ENCODE data around the gene INSYN2A. TPM values are rescaled to one million over a fixed set of nuclear protein-coding genes. Genes with fewer than 3 reads are reported as not detected.

The INSYN2A gene
- total and polyA plus RNA-seq, 2 of the 13 experiments (the other 11 are each of a cell fraction or from before 2014, with no cell fraction given), result not detected

DNA sequence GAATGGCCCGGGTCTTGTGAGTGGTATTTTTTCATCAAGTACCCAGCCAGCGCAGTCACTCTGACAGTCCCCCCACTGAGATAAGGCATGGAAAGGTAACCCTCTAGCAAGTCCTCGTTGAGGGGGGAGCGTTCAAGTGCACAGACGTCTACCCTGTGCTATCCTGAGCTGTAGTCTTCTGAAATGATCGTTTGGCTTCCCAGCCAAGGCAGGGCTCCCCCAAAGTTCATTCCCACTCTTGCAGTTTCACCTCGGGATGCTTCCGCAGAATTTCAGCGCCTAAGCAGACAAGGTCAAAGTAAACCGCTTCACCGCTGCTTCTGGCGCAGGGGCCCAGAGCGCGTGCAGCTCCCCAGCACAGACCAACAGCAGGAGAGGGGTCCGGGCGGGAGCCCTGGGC lies 1.8 kb downstream of the INSYN2A start (continued):
- TF ChIP-seq HNRNPUL1 (IDR thresholded peaks at IDR 0.05; ENCODE audit: low read depth, low read length), result no peak
- TF ChIP-seq THYN1 (CRISPR knock-in tag; IDR thresholded peaks at IDR 0.05; ENCODE audit: borderline replicate concordance, low read depth), result no peak

DNA sequence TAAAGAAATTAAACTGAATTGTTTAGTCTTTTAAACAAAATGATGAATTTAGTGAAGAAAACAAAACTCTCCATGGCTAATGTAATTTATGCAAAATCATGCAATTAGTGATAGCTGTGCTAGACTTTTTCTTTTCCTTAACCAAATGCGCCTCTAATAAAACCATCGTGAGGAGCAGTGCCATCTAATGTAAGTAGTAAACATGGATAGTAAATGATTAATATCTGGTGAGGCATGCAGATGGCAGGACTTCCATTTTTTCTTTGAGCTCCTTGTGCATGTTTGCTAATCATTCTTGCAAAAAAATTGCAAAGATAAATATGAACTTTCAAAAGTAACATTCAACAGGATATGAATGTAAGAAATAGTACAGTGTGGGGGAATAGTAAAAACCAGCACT lies 2.3 kb downstream of the INSYN2A start:
- in situ Hi-C loops (cut with HindIII; ENCODE audit: extremely low pct_ligation_motif_present, low pct_unique_long_range_greater_than_20kb) (no loop called here), intact Hi-C loops (cut with micrococcal nuclease; ENCODE audit: unreplicated experiment) (no loop called here)
- Histone ChIP-seq H3K79me2 (ENCODE audit: insufficient read depth, low read length) (no peaks in the 10 kb centered on the region), H4K20me1 (ENCODE audit: insufficient read depth, low read length) (no peaks in the 10 kb centered on the region; the same call in 1 of the 2 replicates), H3K36me3 (replicated peaks in 1 of 2; ENCODE audit: control insufficient read depth in 1 of 2, insufficient read depth in 2 of 2, low read length in 2 of 2) (no peaks in the 10 kb centered on the region), H3K9me3 (ENCODE audit: low read length) (no peaks in the 10 kb centered on the region), H3K27me3 (ENCODE audit: control insufficient read depth in 1 of 2, insufficient read depth in 2 of 2, low read length in 2 of 2) (no peaks in the 10 kb centered on the region), H3K4me1 (ENCODE audit: insufficient read depth, low read length) (peaks cover 6% of the 10 kb centered on the region; the same call in 1 of the 2 replicates), H3K4me2 (ENCODE audit: low read depth, low read length) (no peak overlapping the region), H3K4me3 (replicated peaks in 1 of 3; ENCODE audit: insufficient read depth in 1 of 3, low read depth in 2 of 3, low read length in 3 of 3) (no peak overlapping the region), H3K9ac (ENCODE audit: insufficient read depth, low read depth, low read length) (no peak overlapping the region), H2AFZ (ENCODE audit: low read length) (no peak overlapping the region), H3K27ac (ENCODE audit: extremely low read length, insufficient read depth, low read length) (no peak overlapping the region)
- 83% methylated on average over 2 of the region's 2 CpGs for WGBS (ENCODE audit: low lambda C conversion rate)
- POLR2A ChIA-PET, result no interaction called here
- ATAC-seq (no peak), FAIRE-seq (no peak), DNase-seq (ENCODE audit: low spot score) (no peak)
- BruUV-seq (replicated peaks), result no TSS peak
- TF ChIP-seq, protein P1, sequence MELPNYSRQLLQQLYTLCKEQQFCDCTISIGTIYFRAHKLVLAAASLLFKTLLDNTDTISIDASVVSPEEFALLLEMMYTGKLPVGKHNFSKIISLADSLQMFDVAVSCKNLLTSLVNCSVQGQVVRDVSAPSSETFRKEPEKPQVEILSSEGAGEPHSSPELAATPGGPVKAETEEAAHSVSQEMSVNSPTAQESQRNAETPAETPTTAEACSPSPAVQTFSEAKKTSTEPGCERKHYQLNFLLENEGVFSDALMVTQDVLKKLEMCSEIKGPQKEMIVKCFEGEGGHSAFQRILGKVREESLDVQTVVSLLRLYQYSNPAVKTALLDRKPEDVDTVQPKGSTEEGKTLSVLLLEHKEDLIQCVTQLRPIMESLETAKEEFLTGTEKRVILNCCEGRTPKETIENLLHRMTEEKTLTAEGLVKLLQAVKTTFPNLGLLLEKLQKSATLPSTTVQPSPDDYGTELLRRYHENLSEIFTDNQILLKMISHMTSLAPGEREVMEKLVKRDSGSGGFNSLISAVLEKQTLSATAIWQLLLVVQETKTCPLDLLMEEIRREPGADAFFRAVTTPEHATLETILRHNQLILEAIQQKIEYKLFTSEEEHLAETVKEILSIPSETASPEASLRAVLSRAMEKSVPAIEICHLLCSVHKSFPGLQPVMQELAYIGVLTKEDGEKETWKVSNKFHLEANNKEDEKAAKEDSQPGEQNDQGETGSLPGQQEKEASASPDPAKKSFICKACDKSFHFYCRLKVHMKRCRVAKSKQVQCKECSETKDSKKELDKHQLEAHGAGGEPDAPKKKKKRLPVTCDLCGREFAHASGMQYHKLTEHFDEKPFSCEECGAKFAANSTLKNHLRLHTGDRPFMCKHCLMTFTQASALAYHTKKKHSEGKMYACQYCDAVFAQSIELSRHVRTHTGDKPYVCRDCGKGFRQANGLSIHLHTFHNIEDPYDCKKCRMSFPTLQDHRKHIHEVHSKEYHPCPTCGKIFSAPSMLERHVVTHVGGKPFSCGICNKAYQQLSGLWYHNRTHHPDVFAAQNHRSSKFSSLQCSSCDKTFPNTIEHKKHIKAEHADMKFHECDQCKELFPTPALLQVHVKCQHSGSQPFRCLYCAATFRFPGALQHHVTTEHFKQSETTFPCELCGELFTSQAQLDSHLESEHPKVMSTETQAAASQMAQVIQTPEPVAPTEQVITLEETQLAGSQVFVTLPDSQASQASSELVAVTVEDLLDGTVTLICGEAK (IDR thresholded peaks at IDR 0.05), result no peak
- TF ChIP-seq, protein P1 (CRISPR knock-in tag; IDR thresholded peaks at IDR 0.05), result no peak
- no peak for TF ChIP-seq ZNF34 (CRISPR knock-in tag; IDR thresholded peaks at IDR 0.05; ENCODE audit: borderline replicate concordance)
- CTCF ChIA-PET (ENCODE audit: low intra/inter-chr PET ratio, low total read pairs), result no interaction called here

All from HepG2 (cell line).